NT2/D1 (cell line): ENCODE measurements around the gene SRGAP3.

Experiments
- SUZ12 ChIP-seq: IDR thresholded peaks from 2 replicates; pipeline ENCODE4 v1.6.1; 2011; ENCODE audit not compliant: insufficient read length, insufficient read depth; ENCODE audit errors: extremely low read depth
- ZNF274 ChIP-seq: IDR thresholded peaks from 2 replicates; pipeline ENCODE4 v1.6.1; 2011; ENCODE audit warnings: mild to moderate bottlenecking, low read depth, low read length

GRCh38 chr3:9251055-9251786 is 1.8 kb upstream of the SRGAP3 start:
- TF ChIP-seq ZNF274 (no peak), SUZ12 (no peak)
